Measurements from ENCODE around the gene MICAL2.
A peak's percentile ranks its signal among the peaks of the same experiment; 100 is the strongest.

Gene MICAL2

DNA sequence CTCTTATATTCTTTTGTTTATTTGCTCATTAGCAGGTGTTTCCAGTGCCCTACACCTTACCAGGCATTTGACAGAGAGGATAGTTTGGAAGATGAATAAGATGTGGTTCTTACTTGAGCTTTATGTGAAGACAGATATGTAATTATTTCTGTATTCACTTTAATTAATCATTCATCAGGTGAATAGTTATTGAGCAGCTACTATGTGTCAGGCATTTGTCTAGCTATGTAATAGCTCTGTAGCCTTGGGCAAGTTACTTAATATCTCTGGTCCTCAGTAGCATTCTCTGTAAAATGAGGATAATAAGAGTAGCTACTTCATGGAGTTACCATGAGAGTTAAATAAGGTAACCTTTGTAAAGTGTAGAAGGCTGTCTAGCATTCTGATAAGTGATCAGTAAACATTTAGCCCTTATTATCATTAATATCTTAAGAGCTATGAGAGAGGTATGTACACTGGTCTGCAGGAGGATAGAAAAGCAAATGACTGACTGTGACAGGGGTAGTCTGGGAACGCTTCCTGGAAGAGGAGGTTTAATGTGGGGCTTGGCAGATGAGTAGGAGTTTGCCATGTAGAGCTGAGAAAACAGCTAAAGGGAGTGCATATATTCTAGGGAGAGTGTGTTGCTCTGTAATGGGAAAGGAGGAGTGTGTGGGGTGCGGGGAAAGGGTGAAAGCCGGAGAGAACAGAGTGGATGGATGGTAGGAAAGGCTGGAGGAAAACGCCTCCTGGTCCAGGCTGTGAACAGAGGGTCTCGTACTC is 56.1 kb downstream of the MICAL2 start:
- no peak for DNase-seq (ENCODE audit: low spot score)
- FAIRE-seq = no peak

DNA sequence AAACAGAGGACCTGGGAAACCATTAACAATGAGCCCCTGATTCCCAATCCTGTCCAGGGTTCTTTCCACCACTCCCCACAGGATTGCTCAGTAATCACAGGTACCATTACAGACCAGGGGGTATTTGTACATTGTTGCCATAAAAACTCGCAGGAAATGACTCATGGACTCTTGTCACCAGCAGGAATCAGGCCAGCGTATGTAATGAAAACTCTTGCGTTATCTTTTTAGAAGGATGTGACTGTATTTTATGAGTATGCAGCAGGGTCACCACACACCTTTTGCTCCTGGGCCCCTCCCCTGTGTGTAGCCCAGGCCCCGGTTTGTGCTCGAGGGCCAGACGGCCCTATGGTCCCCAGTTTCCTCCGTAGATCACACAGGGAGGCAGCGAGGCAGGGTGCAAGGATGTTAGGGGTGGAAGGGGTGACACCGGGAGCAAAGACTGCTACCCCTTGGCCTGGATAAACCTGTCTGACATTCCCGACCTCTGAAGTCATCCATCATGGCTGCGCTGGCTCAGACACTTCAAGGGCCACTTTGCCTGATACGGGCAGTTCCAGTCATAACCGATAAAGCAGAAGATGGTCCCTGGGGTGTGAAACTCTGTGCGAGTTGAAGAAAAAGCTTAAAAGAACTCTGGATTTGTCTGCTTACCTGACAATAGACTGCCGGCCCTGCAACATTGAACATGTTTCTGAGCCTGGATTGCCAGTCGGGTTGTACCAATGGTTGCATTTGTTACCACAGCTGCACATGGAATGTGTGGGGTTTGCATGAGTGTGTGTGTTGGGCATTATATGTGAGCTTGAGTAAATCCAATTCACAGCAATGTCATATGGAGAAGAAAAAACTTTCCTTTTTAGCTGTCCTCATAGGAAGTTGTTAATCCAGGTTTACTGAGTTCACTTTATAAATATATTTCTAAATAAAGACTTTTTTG is 56.9 kb downstream of the MICAL2 start:
- DNase-seq (ENCODE audit: low spot score) = peak; percentile 98

DNA sequence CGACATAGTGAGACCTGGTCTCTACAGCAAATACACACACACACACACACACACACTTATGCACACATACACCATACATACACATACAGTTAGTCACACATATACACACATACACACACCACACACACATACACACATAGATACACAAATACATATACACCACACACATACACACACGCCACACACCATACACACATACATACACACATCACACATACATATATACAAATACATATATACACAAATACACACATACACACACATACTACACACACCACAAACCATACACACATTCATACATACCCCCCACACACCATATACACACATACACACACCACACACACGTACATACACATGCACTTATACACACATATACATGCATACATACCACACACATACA is 57.7 kb downstream of the MICAL2 start:
- FAIRE-seq = no peak
- no peak for DNase-seq (ENCODE audit: low spot score)

More for the DNA sequence above, 56.9 kb downstream of the MICAL2 start:
- peak; percentile 76 for FAIRE-seq

DNA sequence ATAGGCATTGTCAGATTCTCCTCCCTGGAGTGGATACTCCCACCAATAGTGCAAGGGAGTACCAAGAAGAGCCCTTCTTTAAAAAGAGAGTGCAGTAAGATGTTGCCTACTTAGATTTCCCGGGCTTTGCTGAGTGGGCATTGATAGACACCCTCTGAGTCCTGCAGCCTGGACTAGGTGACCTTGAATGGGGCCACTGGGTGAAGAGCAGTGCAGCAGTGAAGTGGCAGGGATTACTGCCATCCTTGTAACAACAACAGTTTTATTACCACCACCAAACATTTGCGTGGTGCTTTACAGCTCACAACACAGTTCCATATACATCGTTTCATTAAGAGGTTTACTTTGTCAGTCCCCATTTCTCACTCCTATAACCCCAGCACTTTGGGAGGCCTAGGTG is 59.4 kb downstream of the MICAL2 start:
- DNase-seq (ENCODE audit: low spot score) (no peak), FAIRE-seq (no peak)

DNA sequence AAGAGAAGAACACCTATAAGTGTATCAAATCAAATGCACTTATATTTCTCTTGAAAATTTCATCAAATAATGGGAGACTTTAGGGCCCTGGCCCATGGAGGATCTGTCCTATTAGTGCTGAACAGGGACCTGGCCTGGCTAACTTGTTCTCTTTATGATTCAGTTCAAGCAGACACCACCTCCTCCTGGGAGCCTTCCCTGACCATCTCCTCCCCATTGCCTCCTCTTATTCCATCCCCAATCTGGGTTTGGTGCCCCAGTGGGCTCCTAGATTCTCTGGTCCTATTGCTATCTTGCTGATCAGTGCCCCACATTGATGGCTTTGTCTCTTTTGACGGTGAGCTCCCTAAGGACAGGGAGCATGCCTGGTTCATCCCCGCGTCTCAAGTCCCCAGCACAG is 60.1 kb downstream of the MICAL2 start:
- FAIRE-seq (no peak), DNase-seq (ENCODE audit: low spot score) (no peak)

DNA sequence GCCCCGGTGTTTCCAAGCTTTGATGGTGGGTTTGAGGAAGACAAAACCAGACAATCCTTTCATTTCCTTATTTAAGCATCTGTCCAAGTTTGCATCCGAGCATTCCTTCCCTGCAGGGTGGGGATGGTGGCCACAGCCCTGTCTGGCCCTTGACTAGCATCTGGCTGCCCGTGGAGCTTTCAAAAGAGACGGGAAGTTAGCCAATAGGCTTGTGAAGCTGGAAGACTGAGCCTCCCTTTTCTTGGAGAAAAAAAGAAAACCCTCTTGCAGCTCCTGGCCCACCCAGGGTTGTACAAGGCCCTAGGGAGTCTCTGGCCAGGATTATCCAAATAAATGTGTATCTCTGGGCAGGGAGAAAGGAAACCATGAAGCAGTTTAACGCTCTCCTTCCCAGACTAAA is 60.6 kb downstream of the MICAL2 start:
- DNase-seq (ENCODE audit: low spot score) (no peak), FAIRE-seq (no peak)

DNA sequence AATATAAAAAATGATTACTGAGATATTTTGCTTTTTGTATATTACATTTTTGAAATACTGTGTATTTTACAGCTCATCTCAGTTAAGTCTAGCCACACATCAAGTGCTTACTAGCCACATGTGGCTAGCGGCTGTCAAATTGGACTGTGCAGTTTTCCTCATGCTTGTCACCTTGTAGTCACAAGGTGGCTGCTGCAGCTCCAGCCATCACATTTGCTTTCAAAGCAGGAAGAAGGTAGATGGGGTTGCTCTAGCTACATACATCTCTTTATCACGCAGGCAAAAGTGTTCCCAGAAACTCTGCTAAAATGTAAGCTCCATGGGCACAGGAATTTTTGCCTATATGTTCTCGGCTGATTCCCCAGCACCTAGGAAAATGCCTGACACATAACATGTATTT is 61.5 kb downstream of the MICAL2 start:
- DNase-seq (ENCODE audit: low spot score) = no peak
- FAIRE-seq = no peak

DNA sequence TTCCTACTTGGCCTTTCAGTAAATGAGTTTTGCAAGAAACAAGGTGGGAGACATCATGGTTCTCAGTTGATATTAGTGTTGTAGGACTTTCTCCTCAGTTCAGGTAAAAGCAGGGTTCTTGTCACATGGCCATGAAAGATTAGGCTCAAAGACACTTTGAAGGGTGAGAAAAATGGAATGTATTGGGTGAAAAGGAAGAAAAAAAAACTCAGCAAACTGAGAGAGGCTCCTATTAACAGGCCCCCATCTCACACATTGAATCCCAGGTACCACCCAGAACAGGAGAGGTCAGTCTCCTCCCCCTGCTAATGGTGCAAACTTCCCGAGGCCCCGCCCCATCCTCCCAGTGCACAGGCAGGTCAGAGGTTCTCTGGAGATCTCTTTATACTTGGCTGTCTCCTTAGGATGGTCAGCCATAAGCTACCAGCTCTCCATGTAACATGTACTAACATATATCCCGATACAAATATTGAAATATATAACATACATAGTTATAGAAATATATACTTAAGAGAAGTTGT is 62.2 kb downstream of the MICAL2 start:
- FAIRE-seq (no peak), DNase-seq (ENCODE audit: low spot score) (no peak)

DNA sequence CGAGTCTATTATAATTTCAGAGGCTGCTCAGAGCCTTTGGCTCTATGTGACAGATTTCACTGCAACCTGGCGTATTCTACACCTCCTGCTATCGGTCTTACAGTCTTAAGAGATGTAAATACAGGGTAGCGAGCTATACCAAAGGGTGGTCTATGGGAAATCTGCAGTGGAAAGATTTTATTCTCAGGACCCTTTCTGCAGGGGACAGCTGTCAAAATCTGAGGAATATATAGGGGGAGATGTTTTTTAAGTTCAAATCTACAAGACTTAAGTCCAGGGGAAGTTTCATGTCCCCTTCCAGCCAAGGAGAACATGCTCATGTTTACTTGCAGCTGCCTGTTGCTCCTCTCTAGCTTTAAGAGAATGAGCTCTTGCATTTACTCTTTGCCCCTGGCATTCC is 62.7 kb downstream of the MICAL2 start:
- FAIRE-seq = no peak

DNA sequence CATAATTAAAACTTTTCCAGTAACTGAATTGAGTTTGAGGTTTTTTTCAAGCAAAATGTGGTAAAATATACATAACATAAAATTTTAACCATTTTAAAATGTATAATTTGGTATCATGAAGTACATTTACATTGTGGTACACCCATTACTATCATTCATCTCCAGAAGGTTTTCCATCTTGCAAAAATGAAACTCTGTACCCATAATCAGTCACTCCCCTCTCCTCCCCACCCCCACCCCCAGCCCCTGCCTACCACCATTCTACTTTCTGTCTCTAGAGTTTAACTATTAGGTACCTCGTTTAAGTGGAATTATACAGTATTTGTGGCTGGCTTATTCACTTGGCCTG is 63.7 kb downstream of the MICAL2 start:
- FAIRE-seq (no peak), DNase-seq (ENCODE audit: low spot score) (no peak)

More for the DNA sequence above, 62.7 kb downstream of the MICAL2 start:
- no peak for DNase-seq (ENCODE audit: low spot score)

DNA sequence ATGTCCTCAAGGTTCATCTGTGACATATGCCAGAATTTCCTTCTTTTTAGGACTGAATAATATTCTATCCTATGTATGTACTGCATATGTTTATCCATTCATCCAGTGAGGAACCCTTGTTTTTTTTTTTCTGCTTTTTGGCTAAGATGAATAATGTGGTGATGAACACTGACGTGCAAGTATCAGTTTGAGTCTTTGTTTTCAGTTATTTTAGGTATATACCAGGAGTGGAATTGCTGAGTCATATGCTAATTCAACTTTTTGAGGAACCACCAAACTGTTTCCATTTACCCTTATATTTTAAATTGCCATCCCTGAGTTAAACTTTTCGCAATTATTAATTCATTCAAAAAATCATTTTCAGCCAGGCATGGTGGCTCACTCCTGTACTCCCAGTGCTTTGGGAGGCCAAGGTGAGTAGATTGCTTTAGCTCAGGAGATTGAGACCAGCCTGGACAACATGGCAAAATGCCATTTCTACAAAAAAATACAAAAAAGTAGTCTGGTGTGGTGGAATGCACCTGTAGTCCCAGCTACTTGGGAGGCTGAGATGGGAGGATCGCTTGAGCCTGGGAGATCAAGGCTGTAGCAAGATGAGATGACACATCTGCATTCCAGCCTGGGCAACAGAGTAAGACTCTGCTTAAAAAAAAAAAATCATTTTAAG is 64.2 kb downstream of the MICAL2 start:
- no peak for FAIRE-seq
- no peak for DNase-seq (ENCODE audit: low spot score)

DNA sequence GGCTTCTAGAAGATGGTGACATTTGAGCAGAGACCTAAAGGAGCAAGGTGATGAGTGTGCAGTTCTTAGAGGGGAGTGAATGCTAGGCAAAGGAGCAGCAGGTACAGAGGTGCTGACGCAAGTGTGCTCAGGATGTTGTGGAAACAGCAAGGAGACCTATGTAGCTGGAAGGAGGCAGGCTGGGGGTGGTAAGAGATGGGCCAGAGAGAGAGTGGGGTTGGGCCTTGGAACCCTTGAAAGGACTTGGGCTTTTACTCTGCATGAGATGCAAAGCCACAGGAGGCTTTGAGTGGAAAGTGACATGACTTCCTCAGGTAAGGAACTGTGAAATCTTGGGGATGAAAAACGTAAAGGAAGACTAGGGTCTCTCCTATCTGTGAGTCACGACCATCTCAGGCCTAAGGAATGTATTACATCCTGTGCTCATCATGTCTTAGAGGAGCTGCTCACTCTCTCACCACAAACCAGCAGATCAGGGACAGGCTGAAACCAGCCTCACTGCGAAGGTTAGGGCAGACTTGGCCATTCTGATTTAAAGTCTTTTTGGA is 65.4 kb downstream of the MICAL2 start:
- FAIRE-seq (peak; percentile 94), DNase-seq (ENCODE audit: low spot score) (peak; percentile 98)

DNA sequence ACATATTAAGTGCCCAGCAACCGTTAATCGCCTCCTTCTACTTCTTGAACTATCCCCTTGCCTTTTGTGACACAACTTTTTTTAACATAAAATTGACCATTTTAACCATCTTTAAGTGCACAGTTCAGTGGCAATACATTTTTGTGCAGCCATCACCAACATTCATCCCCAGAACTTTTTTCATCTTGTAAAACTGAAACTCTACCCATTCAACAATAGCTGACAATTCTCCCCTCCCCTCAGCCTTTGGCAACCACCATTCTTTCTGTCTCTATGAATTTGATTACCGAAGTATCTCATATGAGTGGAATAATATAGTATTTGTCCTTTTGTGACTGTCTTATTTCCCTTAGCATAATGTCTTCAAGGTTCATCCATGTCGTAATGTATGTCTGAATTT is 66.0 kb downstream of the MICAL2 start:
- no peak for FAIRE-seq
- DNase-seq (ENCODE audit: low spot score) = no peak

DNA sequence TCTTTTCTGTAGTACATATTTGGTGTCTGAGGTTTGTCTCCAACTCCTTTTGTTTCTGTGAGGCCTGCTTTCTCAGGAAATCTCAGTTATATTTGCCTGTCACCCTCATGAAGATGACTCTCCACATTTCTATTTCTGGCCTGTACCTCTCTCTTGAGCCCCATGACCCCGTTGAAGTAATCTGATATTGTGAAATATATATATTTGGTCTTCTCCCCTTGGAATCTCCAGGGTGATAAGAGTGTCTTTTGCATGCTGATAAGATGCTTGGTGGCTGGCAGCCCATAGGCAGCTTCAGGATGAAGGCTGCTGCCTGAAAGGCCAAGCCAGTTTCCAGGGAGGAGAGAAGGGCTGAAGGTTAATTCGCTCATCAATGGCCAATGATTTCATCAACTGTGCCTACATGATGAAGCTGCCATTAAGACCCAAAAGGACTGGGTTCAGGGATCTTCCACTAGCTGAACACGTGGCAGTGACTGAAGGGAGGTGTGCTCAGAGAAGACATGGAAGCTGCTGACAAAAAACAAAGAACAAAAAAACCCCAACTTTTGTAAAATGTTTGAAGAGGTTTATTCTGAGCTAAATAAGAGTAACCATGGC is 67.4 kb downstream of the MICAL2 start:
- FAIRE-seq (no peak), DNase-seq (ENCODE audit: low spot score) (no peak)

DNA sequence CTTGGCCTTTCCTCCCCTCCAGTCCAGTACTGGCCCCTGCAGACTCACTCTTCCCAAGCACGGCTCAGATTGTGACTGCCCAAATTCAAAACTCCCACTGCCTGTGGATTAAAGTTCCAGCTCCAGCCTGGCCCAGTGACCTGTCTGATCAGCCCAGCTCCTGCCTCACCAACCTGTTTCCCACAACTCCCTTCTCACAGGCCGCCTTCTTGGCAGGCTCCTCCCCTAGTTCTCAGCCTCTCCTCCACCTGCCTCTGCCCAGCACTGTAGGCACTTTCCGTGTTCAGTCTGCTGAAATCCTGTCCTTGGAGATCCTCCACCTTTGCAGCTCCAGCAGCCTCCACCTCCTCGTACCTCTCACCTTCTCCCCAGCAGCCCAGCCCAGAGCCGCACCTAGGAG is 68.6 kb downstream of the MICAL2 start:
- FAIRE-seq (no peak), DNase-seq (ENCODE audit: low spot score) (peak; percentile 45)

DNA sequence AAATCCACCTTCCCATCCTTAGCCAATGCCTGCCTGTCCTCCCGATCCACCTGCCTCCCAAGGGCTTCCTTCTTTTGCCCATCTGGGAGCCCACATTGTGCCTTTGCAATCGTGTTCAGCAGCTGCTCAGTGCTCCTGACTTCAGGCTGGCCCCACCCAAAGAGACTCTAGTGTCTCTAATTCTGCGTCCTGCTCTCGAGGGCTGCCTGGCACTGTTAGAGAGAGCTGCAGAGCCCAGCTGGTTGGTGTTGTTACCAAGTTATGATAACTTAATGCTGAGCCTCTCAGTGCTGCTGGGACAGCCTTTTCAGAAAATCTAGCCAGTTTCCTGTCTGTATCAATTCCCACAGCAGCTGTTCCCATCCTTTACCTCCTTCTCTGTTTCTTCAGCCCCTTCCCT is 69.1 kb downstream of the MICAL2 start:
- FAIRE-seq (no peak), DNase-seq (ENCODE audit: low spot score) (no peak)

DNA sequence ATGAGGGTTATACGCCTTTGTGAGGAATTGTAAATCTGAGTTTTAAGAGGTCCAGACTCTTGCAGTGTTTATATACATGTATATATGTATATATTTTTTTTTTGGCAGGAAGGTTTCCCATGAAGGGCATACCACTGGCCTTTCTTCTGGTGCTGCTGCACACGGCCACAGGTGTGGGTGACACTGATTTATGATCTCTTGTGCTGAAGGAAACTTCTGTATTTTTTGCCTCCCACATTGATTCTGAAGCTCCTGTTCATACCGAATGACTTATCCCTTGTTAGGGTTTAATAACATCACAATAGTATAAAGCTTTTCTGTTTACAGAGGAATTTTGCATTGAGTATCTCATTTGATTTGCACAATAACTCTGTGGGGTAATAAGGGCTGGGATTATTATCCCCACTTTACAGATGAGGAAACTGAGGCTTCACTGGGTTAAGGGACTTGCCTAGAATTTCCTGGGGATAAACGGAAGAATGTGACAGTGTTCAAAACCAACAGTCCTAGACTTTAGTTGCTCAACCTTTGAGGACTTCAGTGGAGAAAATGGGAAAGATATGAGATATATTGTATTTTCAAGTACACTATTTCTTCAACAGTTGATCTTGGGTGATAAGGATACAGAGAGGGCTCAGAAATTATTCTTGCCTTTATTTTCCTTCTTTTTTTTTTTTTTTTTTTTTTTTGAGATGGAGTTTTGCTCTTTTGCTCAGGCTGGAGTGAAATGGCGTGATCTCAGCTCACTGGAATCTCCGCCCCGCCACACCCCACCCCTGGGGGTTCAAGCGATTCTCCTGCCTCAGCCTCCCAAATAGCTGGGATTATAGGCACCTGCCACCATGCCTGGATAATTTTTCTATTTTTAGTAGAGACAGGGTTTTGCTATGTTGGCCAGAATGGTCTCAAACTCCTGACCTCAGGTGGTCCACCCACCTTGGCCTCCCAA is 70.1 kb downstream of the MICAL2 start:
- DNase-seq (ENCODE audit: low spot score) (peak; percentile 75), FAIRE-seq (peak; percentile 86)

DNA sequence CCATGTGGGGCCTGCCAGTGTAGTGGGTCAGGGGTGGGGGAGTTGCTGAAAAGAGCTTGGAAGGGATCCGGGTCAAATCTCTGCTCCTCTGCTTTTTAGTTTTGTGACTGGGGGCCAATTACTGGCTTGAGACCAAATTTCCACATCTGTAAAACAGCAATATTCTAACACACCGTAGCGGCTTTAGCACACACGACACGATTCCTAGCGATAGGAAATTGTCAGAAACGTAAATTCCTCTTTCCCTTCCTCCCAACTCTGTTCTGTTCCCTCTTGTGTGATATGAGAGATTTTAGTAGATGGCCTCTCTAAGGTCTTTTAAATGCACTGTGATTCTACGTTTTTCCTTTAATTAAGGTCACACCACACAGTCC is 71.9 kb downstream of the MICAL2 start:
- DNase-seq (ENCODE audit: low spot score) = no peak
- FAIRE-seq = no peak

DNA sequence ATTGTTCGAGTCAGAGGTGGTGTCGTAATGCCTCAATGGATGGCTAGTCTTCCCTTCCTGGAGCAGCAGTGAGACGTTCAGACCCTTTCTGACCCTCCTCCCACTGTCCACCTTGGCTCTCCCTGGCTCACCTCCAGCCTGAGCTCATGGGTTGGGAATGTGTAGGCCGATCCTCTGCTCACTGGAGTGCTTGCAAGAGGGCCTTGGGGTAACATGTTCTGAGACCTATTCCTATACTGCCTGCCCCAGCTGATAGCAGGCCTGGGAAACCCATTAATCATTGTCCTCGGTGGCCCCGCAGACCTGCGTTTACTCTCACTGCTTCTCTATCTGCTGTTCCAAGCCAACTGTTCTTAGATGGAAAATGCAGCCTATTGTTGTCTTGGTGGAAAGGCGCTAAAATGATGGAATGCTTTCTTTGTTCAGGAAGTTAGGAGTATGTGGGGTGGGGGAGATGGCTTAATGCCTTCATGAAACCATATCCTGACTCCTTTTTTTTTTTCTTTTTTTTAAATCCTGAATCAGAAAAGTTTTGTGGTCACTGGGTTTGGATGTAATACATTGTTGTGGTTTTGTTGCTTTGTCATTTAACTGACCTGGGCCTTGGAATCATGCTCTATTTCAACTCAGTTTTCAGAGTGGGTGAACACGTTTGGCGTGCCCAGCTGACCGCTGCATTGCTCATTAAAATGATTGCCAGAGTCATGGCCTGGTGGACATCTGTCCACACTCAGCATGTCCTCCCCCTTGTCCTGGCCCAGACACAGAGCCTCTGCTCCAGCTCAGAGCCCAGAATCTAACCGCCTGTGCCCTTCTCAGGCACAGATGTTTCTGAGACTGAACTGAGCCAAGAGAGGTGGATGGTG is 72.5 kb downstream of the MICAL2 start:
- DNase-seq (ENCODE audit: low spot score) (peak; percentile 99), FAIRE-seq (peak; percentile 96)

All from RCC 7860 (cell line).